ENCODE measurements around the gene HCFC1R1. TPM values are rescaled to one million over a fixed set of nuclear protein-coding genes. Genes with fewer than 3 reads are reported as not detected.
"Not testable (repeated sequence)": the region's sequence is repeated elsewhere in the genome, so short reads cannot be mapped to it uniquely, and the experiment has no call there.

Gene HCFC1R1
- total and polyA plus RNA-seq, 2 experiments from 2014 or later = 30.2 to 192 TPM

GRCh38 chr16:3072576-3073263, 49.0 kb upstream of the HCFC1R1 start:
- H3K9me2 ChIP-seq (ENCODE audit: insufficient read depth); H3K27ac ChIP-seq (ENCODE audit: low read depth); H3K27ac Mint-ChIP-seq; H2AFZ ChIP-seq; H3K4me2 ChIP-seq; H3K4me3 ChIP-seq; H3K4me1 ChIP-seq (ENCODE audit: insufficient read depth); H3K27me3 ChIP-seq (ENCODE audit: insufficient read depth); H3K36me3 ChIP-seq (ENCODE audit: insufficient read depth); H3K4me3 Mint-ChIP-seq; H3F3A ChIP-seq (replicated peaks; ENCODE audit: low read depth); H3K79me2 ChIP-seq (replicated peaks; ENCODE audit: insufficient read depth); H3K9me3 Mint-ChIP-seq; H4K20me1 ChIP-seq (replicated peaks; ENCODE audit: insufficient read depth): not testable (repeated sequence)
- peaks cover 18% of the 10 kb centered on the region for H3K27me3 Mint-ChIP-seq (ENCODE audit: insufficient read depth, low read depth, poor library complexity)
- ATAC-seq (peak; percentile 71), DNase-seq (ENCODE audit: low spot score) (peak; percentile 53)
- H3K36me3 Mint-ChIP-seq (ENCODE audit: low read depth) = peaks cover 10% of the 10 kb centered on the region
- H3K4me1 Mint-ChIP-seq = peaks cover 33% of the 10 kb centered on the region
- peak in 1 of 2 experiments; percentile 60; a peak in 2 of 4 replicates for TF ChIP-seq CTCF (conservative IDR thresholded peaks at IDR 0.05; ENCODE audit: low read depth in 2 of 2)

GRCh38 chr16:3072148-3072547, 48.4 kb upstream of the HCFC1R1 start:
- not testable (repeated sequence) for H3K4me3 ChIP-seq; H3K36me3 ChIP-seq (ENCODE audit: insufficient read depth); H3K9me3 Mint-ChIP-seq; H3K27ac Mint-ChIP-seq; H3K4me2 ChIP-seq; DNase-seq (ENCODE audit: low spot score); H3F3A ChIP-seq (replicated peaks; ENCODE audit: low read depth); H2AFZ ChIP-seq; H3K79me2 ChIP-seq (replicated peaks; ENCODE audit: insufficient read depth); H3K27me3 ChIP-seq (ENCODE audit: insufficient read depth); H3K9me2 ChIP-seq (ENCODE audit: insufficient read depth); H3K4me3 Mint-ChIP-seq; H3K4me1 ChIP-seq (ENCODE audit: insufficient read depth); H4K20me1 ChIP-seq (replicated peaks; ENCODE audit: insufficient read depth); H3K36me3 Mint-ChIP-seq (ENCODE audit: low read depth); H3K27ac ChIP-seq (ENCODE audit: low read depth)
- peaks cover 18% of the 10 kb centered on the region for H3K27me3 Mint-ChIP-seq (ENCODE audit: insufficient read depth, low read depth, poor library complexity)
- peak; percentile 23 for ATAC-seq
- H3K4me1 Mint-ChIP-seq = peaks cover 33% of the 10 kb centered on the region

GRCh38 chr16:3071655-3072054, 47.9 kb upstream of the HCFC1R1 start:
- no peak for DNase-seq (ENCODE audit: low spot score)
- no peaks in the 10 kb centered on the region for H3K36me3 ChIP-seq (ENCODE audit: insufficient read depth)
- H4K20me1 ChIP-seq (replicated peaks; ENCODE audit: insufficient read depth) = no peaks in the 10 kb centered on the region
- Mint-ChIP-seq H3K4me1 (peaks cover 31% of the 10 kb centered on the region), H3K36me3 (ENCODE audit: low read depth) (peaks cover 2% of the 10 kb centered on the region), H3K27me3 (ENCODE audit: insufficient read depth, low read depth, poor library complexity) (peaks cover 19% of the 10 kb centered on the region), H3K27ac (no peak overlapping the region), H3K9me3 (no peaks in the 10 kb centered on the region; the same call in 1 of the 3 replicates), H3K4me3 (no peak overlapping the region; the same call in 2 of the 3 replicates)
- no peak overlapping the region for H3K4me3 ChIP-seq
- no peak for ATAC-seq
- no peaks in the 10 kb centered on the region for H3K9me2 ChIP-seq (ENCODE audit: insufficient read depth)
- no peak overlapping the region for H3K27ac ChIP-seq (ENCODE audit: low read depth)
- H3F3A ChIP-seq (replicated peaks; ENCODE audit: low read depth) = no peaks in the 10 kb centered on the region
- no peaks in the 10 kb centered on the region for H3K79me2 ChIP-seq (replicated peaks; ENCODE audit: insufficient read depth)
- no peaks in the 10 kb centered on the region for H3K27me3 ChIP-seq (ENCODE audit: insufficient read depth)
- H3K4me1 ChIP-seq (ENCODE audit: insufficient read depth) = no peaks in the 10 kb centered on the region
- H2AFZ ChIP-seq = no peak overlapping the region
- no peak overlapping the region for H3K4me2 ChIP-seq
- TF ChIP-seq JUNB (IDR thresholded peaks at IDR 0.05; ENCODE audit: unreplicated experiment) = no peak

All from GM23338 (cell line).